GM19238 (cell line): ENCODE measurements around the gene TSHZ1.
A peak's percentile ranks its signal among the peaks of the same experiment; 100 is the strongest.

Experiments used
- DNase-seq: peaks from one replicate; pipeline ENCODE4 v3.0.0; 2011; ENCODE audit warnings: low spot score; ENCODE audit not compliant: insufficient read length

TSHZ1 gene

GRCh38 chr18:75208155-75208835 is 2.3 kb upstream of the TSHZ1 start:
- no peak for DNase-seq

- DNase-seq = peak; percentile 47
Observed at GRCh38 chr18:75208836-75209128, 1.8 kb upstream of the TSHZ1 start.

GRCh38 chr18:75209129-75209950 is 1.3 kb upstream of the TSHZ1 start, which contains the start of gene PTGR3:
Gene PTGR3, minus strand, starts transcription at chr18:75209139. Its CDS starts 81 bp downstream, at chr18:75209058.
- peak; percentile 84 for DNase-seq

- no peak for DNase-seq
Observed at GRCh38 chr18:75209951-75210258, 692 bp upstream of the TSHZ1 start.

- peak; percentile 49 for DNase-seq
Observed at GRCh38 chr18:75211002-75211621, 515 bp downstream of the TSHZ1 start.

GRCh38 chr18:75211626-75211952 is 992 bp downstream of the TSHZ1 start:
- DNase-seq = no peak

GRCh38 chr18:75211953-75212750 is 1.6 kb downstream of the TSHZ1 start:
- no peak for DNase-seq

- DNase-seq = no peak
Observed at GRCh38 chr18:75212751-75213090, 2.1 kb downstream of the TSHZ1 start.

- DNase-seq = no peak
Observed at GRCh38 chr18:75213611-75214331, 3.2 kb downstream of the TSHZ1 start.

GRCh38 chr18:75214332-75214690 is 3.7 kb downstream of the TSHZ1 start:
- no peak for DNase-seq

GRCh38 chr18:75214766-75215510 is 4.3 kb downstream of the TSHZ1 start:
- no peak for DNase-seq

GRCh38 chr18:75215663-75216062 is 5.1 kb downstream of the TSHZ1 start:
- DNase-seq = no peak

- no peak for DNase-seq
Observed at GRCh38 chr18:75216212-75216910, 5.8 kb downstream of the TSHZ1 start.

- DNase-seq = no peak
Observed at GRCh38 chr18:75216911-75217689, 6.5 kb downstream of the TSHZ1 start.

- no peak for DNase-seq
Observed at GRCh38 chr18:75218065-75218923, 7.7 kb downstream of the TSHZ1 start.

- DNase-seq = no peak
Observed at GRCh38 chr18:75219745-75220375, 9.3 kb downstream of the TSHZ1 start.

- DNase-seq = no peak
Observed at GRCh38 chr18:75220551-75221355, 10.2 kb downstream of the TSHZ1 start.
